Measurements from ENCODE around the gene SEPTIN3.

The SEPTIN3 gene

DNA sequence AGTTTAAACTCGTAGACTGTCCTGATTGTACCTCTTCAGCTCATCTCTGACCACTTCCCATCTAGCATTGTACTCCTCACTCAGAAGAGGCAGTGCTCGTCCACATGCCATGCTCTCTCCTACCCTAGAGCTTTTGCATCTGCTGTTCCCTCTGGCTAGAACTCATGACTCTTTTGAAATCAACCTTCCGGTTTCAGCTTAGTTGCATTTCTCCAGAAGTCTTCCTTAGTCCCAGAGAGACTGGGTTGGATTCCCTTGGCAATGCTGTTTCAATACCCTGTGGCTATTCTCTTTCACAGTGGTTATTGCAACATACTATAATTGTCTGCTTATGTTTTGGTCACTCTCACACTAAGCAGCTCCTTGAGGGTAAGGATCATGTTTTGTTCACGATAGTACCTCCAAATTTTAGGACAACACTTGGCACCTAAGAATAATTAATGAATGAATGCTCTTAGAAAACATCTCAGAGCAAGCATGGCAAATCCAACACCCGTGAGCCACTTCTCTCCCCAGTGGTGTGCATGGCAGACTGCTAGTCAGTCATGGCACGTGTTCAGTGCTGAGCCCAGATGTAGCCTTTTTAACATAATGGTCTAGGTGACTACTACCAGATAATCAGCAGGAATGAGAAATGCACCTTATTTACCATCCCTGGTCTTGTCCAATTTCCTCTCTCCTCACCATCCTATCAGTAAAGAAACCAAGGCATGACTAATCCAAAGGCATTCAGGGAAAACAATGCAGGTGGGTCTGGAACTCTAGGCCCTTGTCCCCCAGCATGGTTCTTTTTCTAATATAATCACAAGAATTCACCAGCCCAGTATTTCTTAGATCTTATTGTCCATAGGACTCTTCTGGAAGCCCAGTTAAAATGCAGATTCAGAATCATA lies 14.5 kb downstream of the SEPTIN3 start:
- peak; percentile 54 for DNase-seq (ENCODE audit: low read depth)
- H3K4me3 ChIP-seq (ENCODE audit: control insufficient read depth, low read depth, low read length) = no peak overlapping the region
- TF ChIP-seq, protein P1, sequence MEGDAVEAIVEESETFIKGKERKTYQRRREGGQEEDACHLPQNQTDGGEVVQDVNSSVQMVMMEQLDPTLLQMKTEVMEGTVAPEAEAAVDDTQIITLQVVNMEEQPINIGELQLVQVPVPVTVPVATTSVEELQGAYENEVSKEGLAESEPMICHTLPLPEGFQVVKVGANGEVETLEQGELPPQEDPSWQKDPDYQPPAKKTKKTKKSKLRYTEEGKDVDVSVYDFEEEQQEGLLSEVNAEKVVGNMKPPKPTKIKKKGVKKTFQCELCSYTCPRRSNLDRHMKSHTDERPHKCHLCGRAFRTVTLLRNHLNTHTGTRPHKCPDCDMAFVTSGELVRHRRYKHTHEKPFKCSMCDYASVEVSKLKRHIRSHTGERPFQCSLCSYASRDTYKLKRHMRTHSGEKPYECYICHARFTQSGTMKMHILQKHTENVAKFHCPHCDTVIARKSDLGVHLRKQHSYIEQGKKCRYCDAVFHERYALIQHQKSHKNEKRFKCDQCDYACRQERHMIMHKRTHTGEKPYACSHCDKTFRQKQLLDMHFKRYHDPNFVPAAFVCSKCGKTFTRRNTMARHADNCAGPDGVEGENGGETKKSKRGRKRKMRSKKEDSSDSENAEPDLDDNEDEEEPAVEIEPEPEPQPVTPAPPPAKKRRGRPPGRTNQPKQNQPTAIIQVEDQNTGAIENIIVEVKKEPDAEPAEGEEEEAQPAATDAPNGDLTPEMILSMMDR (conservative IDR thresholded peaks at IDR 0.05; ENCODE audit: control insufficient read depth, insufficient read depth, low read depth, low read length) = no peak

DNA sequence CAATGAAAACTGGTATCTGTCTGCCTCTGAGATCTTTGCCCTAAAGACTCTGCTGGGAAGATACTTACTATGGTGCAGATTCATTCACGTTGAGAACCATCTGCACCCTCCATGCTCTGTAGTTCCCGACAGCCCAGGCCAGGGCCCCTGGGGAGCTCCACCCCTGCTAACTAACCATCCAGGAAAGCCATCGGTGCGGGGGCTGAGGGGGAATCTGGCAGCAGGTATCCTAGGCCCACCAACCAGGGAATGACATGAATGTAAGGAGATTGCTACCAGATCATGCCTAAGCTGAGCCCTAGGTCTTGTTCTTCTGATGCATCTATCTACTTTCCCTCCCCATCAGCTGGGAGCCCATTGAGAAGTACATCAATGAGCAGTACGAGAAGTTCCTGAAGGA lies 18.0 kb downstream of the SEPTIN3 start:
- H3K4me3 ChIP-seq (ENCODE audit: control insufficient read depth, low read depth, low read length) = no peak overlapping the region
- DNase-seq (ENCODE audit: low read depth) = no peak
- TF ChIP-seq, protein P1 (conservative IDR thresholded peaks at IDR 0.05; ENCODE audit: control insufficient read depth, insufficient read depth, low read depth, low read length) = no peak

- no peak overlapping the region for H3K4me3 ChIP-seq (ENCODE audit: control insufficient read depth, low read depth, low read length)
- DNase-seq (ENCODE audit: low read depth) = no peak
- TF ChIP-seq, protein P1 (conservative IDR thresholded peaks at IDR 0.05; ENCODE audit: control insufficient read depth, insufficient read depth, low read depth, low read length) = no peak
Observed at GRCh38 chr22:41989246-41989645, 20.0 kb downstream of the SEPTIN3 start.

- TF ChIP-seq, protein P1 (conservative IDR thresholded peaks at IDR 0.05; ENCODE audit: control insufficient read depth, insufficient read depth, low read depth, low read length) = no peak
- DNase-seq (ENCODE audit: low read depth) = no peak
- H3K4me3 ChIP-seq (ENCODE audit: control insufficient read depth, low read depth, low read length) = no peak overlapping the region
Observed at GRCh38 chr22:41991111-41991510, 21.9 kb downstream of the SEPTIN3 start.

- TF ChIP-seq, protein P1 (conservative IDR thresholded peaks at IDR 0.05; ENCODE audit: control insufficient read depth, insufficient read depth, low read depth, low read length) = no peak
- H3K4me3 ChIP-seq (ENCODE audit: control insufficient read depth, low read depth, low read length) = no peak overlapping the region
- DNase-seq (ENCODE audit: low read depth) = no peak
Observed at GRCh38 chr22:41992496-41992895, 23.3 kb downstream of the SEPTIN3 start.

GRCh38 chr22:41995211-41995610 lies 26.0 kb downstream of the SEPTIN3 start:
- no peak for DNase-seq (ENCODE audit: low read depth)
- H3K4me3 ChIP-seq (ENCODE audit: control insufficient read depth, low read depth, low read length) = no peak overlapping the region
- TF ChIP-seq, protein P1 (conservative IDR thresholded peaks at IDR 0.05; ENCODE audit: control insufficient read depth, insufficient read depth, low read depth, low read length) = no peak

Measured in fibroblast of mammary gland (primary cell).